ENCODE data around the gene PPP6R3. TPM values are rescaled to one million over a fixed set of nuclear protein-coding genes. Genes with fewer than 3 reads are reported as not detected.

The PPP6R3 gene
- polyA plus RNA-seq, 1 donor from 2014 or later = 111 TPM

- Histone ChIP-seq H4K20me1 (ENCODE audit: insufficient read depth) (no peaks in the 10 kb centered on the region), H3F3A (ENCODE audit: insufficient read depth, low read length, poor library complexity, severe bottlenecking) (no peaks in the 10 kb centered on the region), H2AFZ (ENCODE audit: low read depth, low read length) (no peak overlapping the region), H3K9ac (ENCODE audit: low read length) (no peak overlapping the region), H3K4me2 (ENCODE audit: low read length) (no peak overlapping the region), H3K27ac (ENCODE audit: low read length) (no peak overlapping the region), H3K36me3 (ENCODE audit: insufficient read depth, low read length) (no peaks in the 10 kb centered on the region), H3K27me3 (ENCODE audit: insufficient read depth, low read depth, low read length) (no peaks in the 10 kb centered on the region), H3K79me2 (replicated peaks; ENCODE audit: insufficient read depth, low read length) (peaks cover 75% of the 10 kb centered on the region), H3K9me3 (ENCODE audit: low read length) (no peaks in the 10 kb centered on the region), H3K9me2 (ENCODE audit: insufficient read depth, low read length) (no peaks in the 10 kb centered on the region), H3K4me3 (ENCODE audit: low read length) (no peak overlapping the region)
- TF ChIP-seq SMC3 (conservative IDR thresholded peaks at IDR 0.05; ENCODE audit: poor library complexity) = no peak
- TF ChIP-seq MXI1 (conservative IDR thresholded peaks at IDR 0.05; ENCODE audit: poor library complexity, severe bottlenecking) = no peak
- no peak for TF ChIP-seq REST (IDR thresholded peaks at IDR 0.05; ENCODE audit: borderline replicate concordance)
- TF ChIP-seq EP300 (conservative IDR thresholded peaks at IDR 0.05; ENCODE audit: poor library complexity, severe bottlenecking) = no peak
- no peak for TF ChIP-seq EZH2 (IDR thresholded peaks at IDR 0.05; ENCODE audit: borderline replicate concordance, insufficient read depth, low read length, poor library complexity, severe bottlenecking)
- no peak for TF ChIP-seq POLR2AphosphoS5 (IDR thresholded peaks at IDR 0.05)
- TF ChIP-seq TAF1 (IDR thresholded peaks at IDR 0.05; ENCODE audit: low read depth) = no peak
Observed at GRCh38 chr11:68509066-68509465, 48.5 kb downstream of the PPP6R3 start.

- Histone ChIP-seq H3K27ac (ENCODE audit: low read length) (no peak overlapping the region), H2AFZ (ENCODE audit: low read depth, low read length) (no peak overlapping the region), H3K9ac (ENCODE audit: low read length) (no peak overlapping the region), H3K4me2 (ENCODE audit: low read length) (no peak overlapping the region), H3K79me2 (replicated peaks; ENCODE audit: insufficient read depth, low read length) (peaks cover 57% of the 10 kb centered on the region), H3K27me3 (ENCODE audit: insufficient read depth, low read depth, low read length) (no peaks in the 10 kb centered on the region), H3K9me3 (ENCODE audit: low read length) (no peaks in the 10 kb centered on the region), H3K9me2 (ENCODE audit: insufficient read depth, low read length) (no peaks in the 10 kb centered on the region), H4K20me1 (ENCODE audit: insufficient read depth) (no peaks in the 10 kb centered on the region), H3F3A (ENCODE audit: insufficient read depth, low read length, poor library complexity, severe bottlenecking) (no peaks in the 10 kb centered on the region), H3K4me3 (ENCODE audit: low read length) (no peak overlapping the region), H3K36me3 (ENCODE audit: insufficient read depth, low read length) (no peaks in the 10 kb centered on the region)
- TF ChIP-seq CTCF (IDR thresholded peaks at IDR 0.05; ENCODE audit: poor library complexity, severe bottlenecking) = no peak
- TF ChIP-seq MXI1 (conservative IDR thresholded peaks at IDR 0.05; ENCODE audit: poor library complexity, severe bottlenecking) = no peak
- TF ChIP-seq POLR2AphosphoS5 (IDR thresholded peaks at IDR 0.05) = no peak
- TF ChIP-seq EP300 (conservative IDR thresholded peaks at IDR 0.05; ENCODE audit: poor library complexity, severe bottlenecking) = no peak
- no peak for TF ChIP-seq SMC3 (conservative IDR thresholded peaks at IDR 0.05; ENCODE audit: poor library complexity)
- TF ChIP-seq TAF1 (IDR thresholded peaks at IDR 0.05; ENCODE audit: low read depth) = no peak
- TF ChIP-seq REST (IDR thresholded peaks at IDR 0.05; ENCODE audit: borderline replicate concordance) = no peak
- no peak for TF ChIP-seq RAD21 (conservative IDR thresholded peaks at IDR 0.05)
- no peak for TF ChIP-seq EZH2 (IDR thresholded peaks at IDR 0.05; ENCODE audit: borderline replicate concordance, insufficient read depth, low read length, poor library complexity, severe bottlenecking)
Observed at GRCh38 chr11:68513930-68514487, 53.5 kb downstream of the PPP6R3 start.

Measured in neural cell (in vitro differentiated cells).